ENCODE results near the gene SPHKAP. TPM values are rescaled to one million over a fixed set of nuclear protein-coding genes. Genes with fewer than 3 reads are reported as not detected.

The SPHKAP gene
- total RNA-seq, 1 donor = not detected

GRCh38 chr2:228016402-228016801, 165.1 kb downstream of the SPHKAP start:
- H3K4me3 ChIP-seq (ENCODE audit: low read depth, low read length) = no peak overlapping the region
- TF ChIP-seq, protein P1, sequence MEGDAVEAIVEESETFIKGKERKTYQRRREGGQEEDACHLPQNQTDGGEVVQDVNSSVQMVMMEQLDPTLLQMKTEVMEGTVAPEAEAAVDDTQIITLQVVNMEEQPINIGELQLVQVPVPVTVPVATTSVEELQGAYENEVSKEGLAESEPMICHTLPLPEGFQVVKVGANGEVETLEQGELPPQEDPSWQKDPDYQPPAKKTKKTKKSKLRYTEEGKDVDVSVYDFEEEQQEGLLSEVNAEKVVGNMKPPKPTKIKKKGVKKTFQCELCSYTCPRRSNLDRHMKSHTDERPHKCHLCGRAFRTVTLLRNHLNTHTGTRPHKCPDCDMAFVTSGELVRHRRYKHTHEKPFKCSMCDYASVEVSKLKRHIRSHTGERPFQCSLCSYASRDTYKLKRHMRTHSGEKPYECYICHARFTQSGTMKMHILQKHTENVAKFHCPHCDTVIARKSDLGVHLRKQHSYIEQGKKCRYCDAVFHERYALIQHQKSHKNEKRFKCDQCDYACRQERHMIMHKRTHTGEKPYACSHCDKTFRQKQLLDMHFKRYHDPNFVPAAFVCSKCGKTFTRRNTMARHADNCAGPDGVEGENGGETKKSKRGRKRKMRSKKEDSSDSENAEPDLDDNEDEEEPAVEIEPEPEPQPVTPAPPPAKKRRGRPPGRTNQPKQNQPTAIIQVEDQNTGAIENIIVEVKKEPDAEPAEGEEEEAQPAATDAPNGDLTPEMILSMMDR (IDR thresholded peaks at IDR 0.05; ENCODE audit: insufficient read depth, low read depth, low read length) = no peak
- no peak for DNase-seq (ENCODE audit: low read depth)

DNA sequence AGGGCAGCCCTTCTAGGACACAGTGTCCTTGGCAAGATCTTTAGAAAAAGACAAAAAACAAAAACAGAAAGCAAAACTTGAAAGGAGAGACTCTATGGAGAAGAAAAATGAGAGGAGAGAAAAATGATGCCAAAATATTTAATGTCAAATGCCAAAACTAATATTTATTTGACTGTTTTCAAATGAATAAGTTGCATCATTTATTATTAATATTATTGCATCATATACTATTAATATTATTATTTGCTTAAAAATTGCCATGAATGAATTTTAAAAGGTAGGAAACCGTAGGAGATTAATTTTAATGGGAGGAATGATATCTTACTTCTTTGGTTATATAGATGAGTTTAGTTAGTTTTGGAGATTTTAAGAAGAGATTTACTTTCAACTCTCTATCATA, 165.7 kb downstream of the SPHKAP start:
- H3K4me3 ChIP-seq (ENCODE audit: low read depth, low read length) = no peak overlapping the region
- TF ChIP-seq, protein P1 (IDR thresholded peaks at IDR 0.05; ENCODE audit: insufficient read depth, low read depth, low read length) = no peak
- no peak for DNase-seq (ENCODE audit: low read depth)

DNA sequence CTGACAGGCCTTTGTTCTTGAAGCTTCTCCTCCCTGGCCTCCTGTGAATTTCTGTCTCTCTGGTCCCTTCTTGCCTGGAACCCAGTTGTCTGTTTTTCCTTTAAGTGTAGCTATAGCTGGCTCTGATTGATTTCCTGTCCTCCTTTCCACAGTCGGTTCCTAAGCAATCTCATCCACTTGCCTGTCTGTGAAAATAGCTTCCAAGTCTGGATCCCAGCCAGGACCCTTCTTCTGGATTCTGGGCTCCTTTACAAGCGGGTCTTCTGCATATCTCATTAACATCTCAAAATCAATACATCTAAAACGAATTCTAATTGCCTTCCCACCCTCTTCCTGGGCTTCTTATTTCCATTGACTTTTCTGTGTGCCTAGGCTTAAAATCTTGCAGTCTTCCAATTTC, 185.1 kb downstream of the SPHKAP start:
- no peak overlapping the region for H3K4me3 ChIP-seq (ENCODE audit: low read depth, low read length)
- TF ChIP-seq, protein P1 (IDR thresholded peaks at IDR 0.05; ENCODE audit: insufficient read depth, low read depth, low read length) = no peak
- DNase-seq (ENCODE audit: low read depth) = no peak

- no peak for DNase-seq (ENCODE audit: low read depth)
- TF ChIP-seq, protein P1 (IDR thresholded peaks at IDR 0.05; ENCODE audit: insufficient read depth, low read depth, low read length) = no peak
These were observed 190.6 kb downstream of the SPHKAP start for GRCh38 chr2:227990937-227991336.

GRCh38 chr2:227973241-227973640, 208.2 kb downstream of the SPHKAP start:
- DNase-seq (ENCODE audit: low read depth) = no peak
- H3K4me3 ChIP-seq (ENCODE audit: low read depth, low read length) = no peak overlapping the region
- TF ChIP-seq, protein P1 (IDR thresholded peaks at IDR 0.05; ENCODE audit: insufficient read depth, low read depth, low read length) = no peak

More at GRCh38 chr2:227990937-227991336, 190.6 kb downstream of the SPHKAP start:
- no peak overlapping the region for H3K4me3 ChIP-seq (ENCODE audit: low read depth, low read length)

- H3K4me3 ChIP-seq (ENCODE audit: low read depth, low read length) = no peak overlapping the region
- TF ChIP-seq, protein P1 (IDR thresholded peaks at IDR 0.05; ENCODE audit: insufficient read depth, low read depth, low read length) = no peak
- DNase-seq (ENCODE audit: low read depth) = no peak
These were observed 209.8 kb downstream of the SPHKAP start for GRCh38 chr2:227971619-227972230.

DNA sequence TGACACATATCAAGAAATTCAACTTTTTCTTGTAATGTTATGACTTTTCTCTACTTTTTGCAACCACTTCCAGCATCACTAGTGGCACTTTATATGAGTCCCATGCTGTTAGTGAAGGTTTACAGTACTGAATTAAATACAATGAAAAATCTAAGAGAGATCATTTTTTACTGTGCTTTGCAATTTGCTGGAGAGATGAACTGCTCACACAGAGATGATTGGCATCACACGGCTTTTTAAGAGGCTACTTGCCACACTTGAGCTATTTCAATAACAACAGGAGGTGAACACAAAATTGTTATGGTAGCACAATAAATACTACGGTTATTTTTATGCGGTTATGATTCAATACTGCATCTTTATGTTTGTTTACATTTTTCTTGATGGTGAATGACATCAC, 221.2 kb downstream of the SPHKAP start:
- DNase-seq (ENCODE audit: low read depth) = no peak
- TF ChIP-seq, protein P1 (IDR thresholded peaks at IDR 0.05; ENCODE audit: insufficient read depth, low read depth, low read length) = no peak
- H3K4me3 ChIP-seq (ENCODE audit: low read depth, low read length) = no peak overlapping the region

Measured in fibroblast of villous mesenchyme (primary cell).